Camera-type eye (tissue), 1 donor: Measurements from ENCODE around the gene ACP5. TPM values are rescaled to one million over a fixed set of nuclear protein-coding genes. Genes with fewer than 3 reads are reported as not detected.

Experiments
- total RNA-seq: library from RNA; depleted of rRNA; stranded (reverse); fragments of >200 nt; gene quantifications from one replicate; pipeline ENCODE4 v1.2.3, GENCODE V29; 2014

ACP5 gene
- total RNA-seq = 16.7 TPM

GRCh38 chr19:11577451-11578257, at the start of gene ACP5:
ACP5 (minus strand) TSS chr19:11577645; CDS start chr19:11577317, 328 bp downstream.

GRCh38 chr19:11597202-11598102, 20.0 kb upstream of the ACP5 start, which contains the start of gene ZNF627:
ZNF627 (plus strand) TSS chr19:11597483; CDS start chr19:11597628, 145 bp downstream.

GRCh38 chr19:11558881-11559828, 18.3 kb downstream of the ACP5 start, which contains the start of gene ELOF1:
ELOF1 (minus strand) TSS chr19:11559230; CDS start chr19:11554347, 4,883 bp downstream.

GRCh38 chr19:11538232-11539036, 39.0 kb downstream of the ACP5 start, which contains the start of gene CNN1:
CNN1 (plus strand) TSS chr19:11538851; CDS start chr19:11538928, 77 bp downstream.

GRCh38 chr19:11528551-11529341, 48.7 kb downstream of the ACP5 start, which contains the start of gene ECSIT:
ECSIT (minus strand) TSS chr19:11529134; CDS start chr19:11519170, 9,964 bp downstream.

Other genes starting within 250 kb of the ACP5 start
- gene RAB3D, start 238.0 kb downstream of the ACP5 start, total RNA-seq = 17.7 TPM
- gene TMEM205, start 231.4 kb downstream of the ACP5 start, total RNA-seq = 83.0 TPM
- 55.9 TPM for gene CCDC159, start 231.1 kb downstream of the ACP5 start, total RNA-seq
- 16.8 TPM for gene PLPPR2, start 222.2 kb downstream of the ACP5 start, total RNA-seq
- 1.5 TPM for gene SWSAP1, start 203.0 kb downstream of the ACP5 start, total RNA-seq
- gene EPOR, start 193.3 kb downstream of the ACP5 start, total RNA-seq = 3.4 TPM
- 2.5 TPM for gene RGL3, start 158.3 kb downstream of the ACP5 start, total RNA-seq
- 0.27 TPM for gene ODAD3, start 142.5 kb downstream of the ACP5 start, total RNA-seq
- gene PRKCSH, start 142.0 kb downstream of the ACP5 start, total RNA-seq = 110 TPM
- 38.3 TPM for gene ELAVL3, start 96.6 kb downstream of the ACP5 start, total RNA-seq
- 12.9 TPM for gene ZNF653, start 71.8 kb downstream of the ACP5 start, total RNA-seq
- gene ECSIT, start 48.5 kb downstream of the ACP5 start, total RNA-seq = 43.5 TPM
- 43.3 TPM for gene CNN1, start 38.8 kb downstream of the ACP5 start, total RNA-seq
- gene ELOF1, start 18.4 kb downstream of the ACP5 start, total RNA-seq = 23.4 TPM
- 56.4 TPM for gene ZNF627, start 19.8 kb upstream of the ACP5 start, total RNA-seq
- gene ZNF823, start 161.3 kb upstream of the ACP5 start, total RNA-seq = 16.1 TPM
- gene ZNF441, start 189.4 kb upstream of the ACP5 start, total RNA-seq = 36.7 TPM
- gene ZNF491, start 220.9 kb upstream of the ACP5 start, total RNA-seq = 26.3 TPM
- 23.6 TPM for gene ZNF440, start 236.6 kb upstream of the ACP5 start, total RNA-seq